Measurements from ENCODE around the gene LIFR.

- TF ChIP-seq CTCF (conservative IDR thresholded peaks at IDR 0.05) = no peak
- TF ChIP-seq EZH2 (IDR thresholded peaks at IDR 0.05; ENCODE audit: low read depth) = no peak
Observed at GRCh38 chr5:38585816-38586215, 29.4 kb upstream of the LIFR start.

Data from PC-9 (cell line).